ENCODE results near the gene NTNG1.

DNA sequence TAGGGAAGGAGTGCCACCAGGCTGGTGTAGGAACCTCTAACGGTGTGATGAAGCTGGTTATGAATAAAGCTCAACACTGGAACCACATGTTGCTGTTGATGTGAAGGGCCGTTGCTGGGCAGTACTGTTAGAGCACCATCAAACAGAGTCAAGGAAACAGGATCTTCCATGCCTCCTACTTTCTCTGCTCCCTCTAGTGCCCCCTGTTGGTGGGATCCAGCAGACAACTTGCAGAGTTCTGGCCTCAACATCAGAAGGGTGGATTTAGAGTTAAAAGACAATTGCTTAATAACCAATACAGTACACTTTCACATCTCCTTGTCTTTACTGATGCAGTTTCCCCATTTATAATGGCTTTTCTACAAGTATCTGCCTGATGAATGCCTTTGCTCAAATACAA lies 336.4 kb downstream of the NTNG1 start:
- TF ChIP-seq, protein P1, sequence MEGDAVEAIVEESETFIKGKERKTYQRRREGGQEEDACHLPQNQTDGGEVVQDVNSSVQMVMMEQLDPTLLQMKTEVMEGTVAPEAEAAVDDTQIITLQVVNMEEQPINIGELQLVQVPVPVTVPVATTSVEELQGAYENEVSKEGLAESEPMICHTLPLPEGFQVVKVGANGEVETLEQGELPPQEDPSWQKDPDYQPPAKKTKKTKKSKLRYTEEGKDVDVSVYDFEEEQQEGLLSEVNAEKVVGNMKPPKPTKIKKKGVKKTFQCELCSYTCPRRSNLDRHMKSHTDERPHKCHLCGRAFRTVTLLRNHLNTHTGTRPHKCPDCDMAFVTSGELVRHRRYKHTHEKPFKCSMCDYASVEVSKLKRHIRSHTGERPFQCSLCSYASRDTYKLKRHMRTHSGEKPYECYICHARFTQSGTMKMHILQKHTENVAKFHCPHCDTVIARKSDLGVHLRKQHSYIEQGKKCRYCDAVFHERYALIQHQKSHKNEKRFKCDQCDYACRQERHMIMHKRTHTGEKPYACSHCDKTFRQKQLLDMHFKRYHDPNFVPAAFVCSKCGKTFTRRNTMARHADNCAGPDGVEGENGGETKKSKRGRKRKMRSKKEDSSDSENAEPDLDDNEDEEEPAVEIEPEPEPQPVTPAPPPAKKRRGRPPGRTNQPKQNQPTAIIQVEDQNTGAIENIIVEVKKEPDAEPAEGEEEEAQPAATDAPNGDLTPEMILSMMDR (IDR thresholded peaks at IDR 0.05; ENCODE audit: insufficient read depth, low read depth, low read length): no peak
- no peak for TF ChIP-seq EZH2 (IDR thresholded peaks at IDR 0.05; ENCODE audit: insufficient read depth, low read length)
